HEK293 (cell line): ENCODE measurements around the gene ZNRF2.

ENCODE experiments used
- HOXC10 ChIP-seq: sonication (generic); formaldehyde crosslinking; IDR thresholded peaks from 2 replicates; pipeline ENCODE4 v1.8.1; 2023; ENCODE audit warnings: mild to moderate bottlenecking, missing genetic modification reagents
- KLF9 ChIP-seq: fragments of 450-650 bp; formaldehyde crosslinking; IDR thresholded peaks from 2 replicates; pipeline ENCODE4 v1.5.1; 2016; ENCODE audit warnings: missing biosample characterization, missing genetic modification characterization, low read depth
- OSR2 ChIP-seq: fragments of 450-650 bp; formaldehyde crosslinking; IDR thresholded peaks from 2 replicates; pipeline ENCODE4 v1.5.1; 2016; ENCODE audit warnings: missing biosample characterization, missing genetic modification characterization
- OVOL3 ChIP-seq: fragments of 450-650 bp; formaldehyde crosslinking; IDR thresholded peaks from 2 replicates; pipeline ENCODE4 v1.5.1; 2016; ENCODE audit warnings: missing biosample characterization, missing genetic modification characterization
- PRDM1 ChIP-seq: fragments of 450-650 bp; formaldehyde crosslinking; IDR thresholded peaks from 2 replicates; pipeline ENCODE4; 2016; ENCODE audit warnings: missing biosample characterization, missing genetic modification characterization
- SP3 ChIP-seq: fragments of 450-650 bp; formaldehyde crosslinking; IDR thresholded peaks from 2 replicates; pipeline ENCODE4 v1.5.1; 2016; ENCODE audit warnings: missing biosample characterization, missing genetic modification characterization
- TCF7L2 ChIP-seq: IDR thresholded peaks from 2 replicates; pipeline ENCODE4 v1.6.1; 2011; ENCODE audit warnings: low read depth, mild to moderate bottlenecking, inconsistent platforms, low read length, moderate library complexity, borderline replicate concordance
- YY1 ChIP-seq: fragments of 450-650 bp; formaldehyde crosslinking; IDR thresholded peaks from 2 replicates; pipeline ENCODE4 v1.5.1; 2018; ENCODE audit warnings: missing biosample characterization, missing genetic modification characterization
- ZNF132 ChIP-seq: fragments of 450-650 bp; formaldehyde crosslinking; IDR thresholded peaks from 2 replicates; pipeline ENCODE4 v1.5.1; 2017; ENCODE audit warnings: missing biosample characterization, missing genetic modification characterization, borderline replicate concordance
- ZNF174 ChIP-seq: fragments of 450-650 bp; formaldehyde crosslinking; IDR thresholded peaks from 2 replicates; pipeline ENCODE4 v1.5.0; 2017; ENCODE audit warnings: missing biosample characterization, mild to moderate bottlenecking, missing genetic modification characterization
- ZNF664 ChIP-seq: fragments of 450-650 bp; formaldehyde crosslinking; IDR thresholded peaks from 2 replicates; pipeline ENCODE4 v1.5.1; 2016; ENCODE audit warnings: missing biosample characterization, missing genetic modification characterization
- TF ChIP-seq, protein P1 (sequence below): fragments of 450-650 bp; formaldehyde crosslinking; IDR thresholded peaks from 2 replicates; pipeline ENCODE4 v1.5.1; 2016; ENCODE audit warnings: missing biosample characterization, missing genetic modification characterization
- TF ChIP-seq, protein P2 (sequence below): fragments of 450-650 bp; formaldehyde crosslinking; IDR thresholded peaks from 2 replicates; pipeline ENCODE4 v1.5.1; 2016; ENCODE audit warnings: missing biosample characterization, missing genetic modification characterization, borderline replicate concordance
- TF ChIP-seq, protein P3 (sequence below): fragments of 450-650 bp; IDR thresholded peaks from 2 replicates; pipeline ENCODE4 v1.5.1; 2018; ENCODE audit warnings: missing biosample characterization, mild to moderate bottlenecking, missing genetic modification characterization

DNA sequence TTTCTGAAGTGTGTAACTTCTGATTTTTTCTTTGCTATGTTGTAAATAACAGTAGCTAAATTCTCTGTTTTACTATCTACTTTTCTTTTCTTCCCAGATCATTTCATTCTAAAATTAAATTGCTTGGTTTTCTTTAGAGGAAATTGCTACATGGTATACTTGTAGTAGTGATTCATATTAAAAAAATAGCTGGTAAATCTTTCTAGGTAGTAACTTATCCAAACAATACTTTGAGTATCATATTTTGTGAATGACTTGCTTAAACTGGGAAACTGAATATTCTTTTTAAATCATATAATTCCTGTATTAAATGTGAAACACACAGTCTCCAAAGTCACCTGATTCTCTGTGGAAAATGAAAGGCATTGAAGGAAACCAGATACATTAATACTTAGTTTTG, 85.5 kb downstream of the ZNRF2 start:
- TF ChIP-seq ZNF174, result no peak
- no peak for TF ChIP-seq YY1 (tag by site-specific recombination)
- TF ChIP-seq KLF9 (tag by site-specific recombination), result no peak
- TF ChIP-seq, protein P1, sequence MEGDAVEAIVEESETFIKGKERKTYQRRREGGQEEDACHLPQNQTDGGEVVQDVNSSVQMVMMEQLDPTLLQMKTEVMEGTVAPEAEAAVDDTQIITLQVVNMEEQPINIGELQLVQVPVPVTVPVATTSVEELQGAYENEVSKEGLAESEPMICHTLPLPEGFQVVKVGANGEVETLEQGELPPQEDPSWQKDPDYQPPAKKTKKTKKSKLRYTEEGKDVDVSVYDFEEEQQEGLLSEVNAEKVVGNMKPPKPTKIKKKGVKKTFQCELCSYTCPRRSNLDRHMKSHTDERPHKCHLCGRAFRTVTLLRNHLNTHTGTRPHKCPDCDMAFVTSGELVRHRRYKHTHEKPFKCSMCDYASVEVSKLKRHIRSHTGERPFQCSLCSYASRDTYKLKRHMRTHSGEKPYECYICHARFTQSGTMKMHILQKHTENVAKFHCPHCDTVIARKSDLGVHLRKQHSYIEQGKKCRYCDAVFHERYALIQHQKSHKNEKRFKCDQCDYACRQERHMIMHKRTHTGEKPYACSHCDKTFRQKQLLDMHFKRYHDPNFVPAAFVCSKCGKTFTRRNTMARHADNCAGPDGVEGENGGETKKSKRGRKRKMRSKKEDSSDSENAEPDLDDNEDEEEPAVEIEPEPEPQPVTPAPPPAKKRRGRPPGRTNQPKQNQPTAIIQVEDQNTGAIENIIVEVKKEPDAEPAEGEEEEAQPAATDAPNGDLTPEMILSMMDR (tag by site-specific recombination), result no peak
- TF ChIP-seq HOXC10 (CRISPR knock-in tag), result no peak
- no peak for TF ChIP-seq OSR2 (tag by site-specific recombination)
- TF ChIP-seq ZNF664 (tag by site-specific recombination), result no peak
- no peak for TF ChIP-seq PRDM1
- TF ChIP-seq, protein P2, sequence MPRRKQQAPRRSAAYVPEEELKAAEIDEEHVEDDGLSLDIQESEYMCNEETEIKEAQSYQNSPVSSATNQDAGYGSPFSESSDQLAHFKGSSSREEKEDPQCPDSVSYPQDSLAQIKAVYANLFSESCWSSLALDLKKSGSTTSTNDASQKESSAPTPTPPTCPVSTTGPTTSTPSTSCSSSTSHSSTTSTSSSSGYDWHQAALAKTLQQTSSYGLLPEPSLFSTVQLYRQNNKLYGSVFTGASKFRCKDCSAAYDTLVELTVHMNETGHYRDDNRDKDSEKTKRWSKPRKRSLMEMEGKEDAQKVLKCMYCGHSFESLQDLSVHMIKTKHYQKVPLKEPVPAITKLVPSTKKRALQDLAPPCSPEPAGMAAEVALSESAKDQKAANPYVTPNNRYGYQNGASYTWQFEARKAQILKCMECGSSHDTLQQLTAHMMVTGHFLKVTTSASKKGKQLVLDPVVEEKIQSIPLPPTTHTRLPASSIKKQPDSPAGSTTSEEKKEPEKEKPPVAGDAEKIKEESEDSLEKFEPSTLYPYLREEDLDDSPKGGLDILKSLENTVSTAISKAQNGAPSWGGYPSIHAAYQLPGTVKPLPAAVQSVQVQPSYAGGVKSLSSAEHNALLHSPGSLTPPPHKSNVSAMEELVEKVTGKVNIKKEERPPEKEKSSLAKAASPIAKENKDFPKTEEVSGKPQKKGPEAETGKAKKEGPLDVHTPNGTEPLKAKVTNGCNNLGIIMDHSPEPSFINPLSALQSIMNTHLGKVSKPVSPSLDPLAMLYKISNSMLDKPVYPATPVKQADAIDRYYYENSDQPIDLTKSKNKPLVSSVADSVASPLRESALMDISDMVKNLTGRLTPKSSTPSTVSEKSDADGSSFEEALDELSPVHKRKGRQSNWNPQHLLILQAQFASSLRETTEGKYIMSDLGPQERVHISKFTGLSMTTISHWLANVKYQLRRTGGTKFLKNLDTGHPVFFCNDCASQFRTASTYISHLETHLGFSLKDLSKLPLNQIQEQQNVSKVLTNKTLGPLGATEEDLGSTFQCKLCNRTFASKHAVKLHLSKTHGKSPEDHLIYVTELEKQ (tag by site-specific recombination), result no peak
- TF ChIP-seq OVOL3 (tag by site-specific recombination), result no peak
- TF ChIP-seq TCF7L2, result no peak
- TF ChIP-seq, protein P3, sequence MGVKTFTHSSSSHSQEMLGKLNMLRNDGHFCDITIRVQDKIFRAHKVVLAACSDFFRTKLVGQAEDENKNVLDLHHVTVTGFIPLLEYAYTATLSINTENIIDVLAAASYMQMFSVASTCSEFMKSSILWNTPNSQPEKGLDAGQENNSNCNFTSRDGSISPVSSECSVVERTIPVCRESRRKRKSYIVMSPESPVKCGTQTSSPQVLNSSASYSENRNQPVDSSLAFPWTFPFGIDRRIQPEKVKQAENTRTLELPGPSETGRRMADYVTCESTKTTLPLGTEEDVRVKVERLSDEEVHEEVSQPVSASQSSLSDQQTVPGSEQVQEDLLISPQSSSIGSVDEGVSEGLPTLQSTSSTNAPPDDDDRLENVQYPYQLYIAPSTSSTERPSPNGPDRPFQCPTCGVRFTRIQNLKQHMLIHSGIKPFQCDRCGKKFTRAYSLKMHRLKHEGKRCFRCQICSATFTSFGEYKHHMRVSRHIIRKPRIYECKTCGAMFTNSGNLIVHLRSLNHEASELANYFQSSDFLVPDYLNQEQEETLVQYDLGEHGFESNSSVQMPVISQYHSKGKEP (tag by site-specific recombination), result no peak
- TF ChIP-seq SP3 (tag by site-specific recombination), result no peak
- TF ChIP-seq ZNF132, result no peak
